HUDEP-2 (cell line): ENCODE results near the gene ASXL1.
"Not testable (repeated sequence)": the region's sequence is repeated elsewhere in the genome, so short reads cannot be mapped to it uniquely, and the experiment has no call there.

Experiments
- DNase-seq, 76 experiments: peaks; one replicate each; lab custom pipeline; 2025; ENCODE audit not compliant: unreplicated experiment in 76 of 76; lab: John Stamatoyannopoulos, UW

Gene ASXL1

DNA sequence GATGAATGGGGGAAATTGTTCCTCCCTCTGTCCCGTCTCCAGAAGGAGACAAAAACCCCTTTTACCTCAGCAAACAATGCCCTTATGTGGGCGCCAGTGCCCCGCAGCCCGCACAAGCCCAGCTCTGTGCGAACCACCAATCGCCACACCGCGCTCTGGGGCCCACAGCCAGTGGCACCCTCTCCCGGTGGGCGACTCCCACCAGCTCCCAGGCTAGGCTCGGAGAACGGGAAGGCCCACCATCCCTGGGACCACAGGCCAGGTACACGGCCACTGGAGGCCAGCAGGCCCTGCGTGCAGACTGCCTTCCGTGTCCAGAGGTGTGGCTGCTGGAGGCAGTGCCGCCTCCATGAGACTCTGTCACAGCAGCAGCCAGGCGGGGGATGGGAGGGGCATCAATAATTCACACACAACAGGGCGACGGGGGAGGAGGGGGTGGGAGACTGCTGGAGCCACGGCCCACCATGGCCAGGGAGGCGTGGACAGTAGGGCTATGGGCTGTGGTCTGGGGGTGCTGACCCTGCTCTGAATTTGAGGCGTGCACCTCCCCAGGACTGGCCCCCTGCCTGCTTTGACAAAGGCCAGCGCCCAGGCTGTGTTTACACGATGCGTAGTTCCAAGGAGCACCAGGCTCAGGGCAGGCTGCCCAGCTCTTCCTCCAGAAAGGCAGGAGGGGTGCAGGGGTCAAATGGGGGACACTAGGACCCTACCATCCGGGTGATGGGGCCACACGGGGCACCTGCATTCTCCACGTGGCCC lies 105.7 kb downstream of the ASXL1 start:
- no peak for DNase-seq

DNA sequence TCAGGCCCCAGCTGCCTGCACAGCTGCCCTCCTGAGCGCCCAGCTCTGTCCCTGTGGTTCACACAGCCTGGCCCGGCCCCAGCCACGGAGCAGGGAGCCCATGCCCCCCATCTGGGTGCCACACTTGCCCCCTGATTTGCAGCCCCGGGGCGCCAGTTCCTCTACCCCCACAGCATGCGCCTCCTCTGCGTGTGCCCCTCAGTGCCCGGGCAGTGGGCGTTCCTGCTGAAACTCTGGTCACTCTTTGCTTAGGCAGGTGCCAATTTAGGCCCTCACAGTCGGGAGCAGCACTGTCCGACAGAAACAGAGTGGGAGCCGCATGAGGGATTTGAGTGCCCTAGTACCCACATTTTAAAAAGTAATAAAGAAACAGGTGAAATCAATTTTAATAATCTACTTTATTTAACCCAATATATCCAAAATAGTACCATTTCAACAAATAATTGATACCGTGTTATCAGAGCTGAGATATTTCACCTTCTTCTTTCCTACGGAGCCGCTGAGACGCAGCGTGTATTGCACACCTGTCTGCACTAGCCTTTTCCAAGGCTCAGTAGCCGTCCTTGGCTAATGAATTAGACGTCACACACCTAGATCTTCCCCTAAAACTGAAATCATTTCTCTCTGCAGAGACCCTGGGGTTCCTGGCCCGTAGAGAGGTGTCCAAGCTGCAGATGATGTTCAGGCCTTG lies 106.4 kb downstream of the ASXL1 start:
- no peak for DNase-seq

DNA sequence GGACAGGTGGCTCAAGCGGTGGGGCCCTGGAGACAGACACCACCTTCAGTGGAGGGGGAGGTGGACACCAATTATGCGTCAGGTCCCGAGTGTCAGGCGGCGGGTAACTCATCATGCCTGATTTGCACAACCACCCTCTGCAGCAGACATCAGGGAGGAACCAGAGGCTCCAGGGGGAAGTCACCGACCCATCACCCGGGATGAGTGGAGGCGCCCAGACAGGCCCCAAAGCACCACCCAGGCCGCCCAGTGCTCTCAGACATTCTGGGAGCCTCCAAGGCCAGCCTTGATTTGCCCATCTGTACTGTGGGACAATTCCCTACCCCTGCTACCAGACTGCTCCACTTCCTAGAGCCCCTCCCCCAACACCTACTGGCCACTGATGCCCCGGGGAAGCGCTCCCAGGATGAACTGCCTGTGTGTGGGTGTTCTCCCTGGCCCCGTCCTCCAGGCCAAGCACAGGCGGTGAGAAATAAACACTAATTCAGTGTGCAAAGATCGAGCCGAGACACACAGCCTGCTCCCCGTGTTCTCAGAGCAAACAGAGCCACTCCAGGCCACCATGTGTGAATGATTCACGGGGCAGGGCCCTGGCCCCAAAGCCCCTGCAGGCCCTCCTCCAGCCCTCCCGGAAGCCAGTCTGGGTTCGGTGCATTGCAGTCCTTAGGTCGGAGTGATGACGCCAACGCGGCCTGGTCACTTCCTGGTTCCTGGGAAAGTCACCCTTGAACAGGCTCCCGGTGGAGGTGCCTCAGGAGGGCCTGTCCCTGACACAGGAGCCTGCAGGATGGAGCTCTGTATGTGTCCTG lies 107.2 kb downstream of the ASXL1 start:
- no peak for DNase-seq

DNA sequence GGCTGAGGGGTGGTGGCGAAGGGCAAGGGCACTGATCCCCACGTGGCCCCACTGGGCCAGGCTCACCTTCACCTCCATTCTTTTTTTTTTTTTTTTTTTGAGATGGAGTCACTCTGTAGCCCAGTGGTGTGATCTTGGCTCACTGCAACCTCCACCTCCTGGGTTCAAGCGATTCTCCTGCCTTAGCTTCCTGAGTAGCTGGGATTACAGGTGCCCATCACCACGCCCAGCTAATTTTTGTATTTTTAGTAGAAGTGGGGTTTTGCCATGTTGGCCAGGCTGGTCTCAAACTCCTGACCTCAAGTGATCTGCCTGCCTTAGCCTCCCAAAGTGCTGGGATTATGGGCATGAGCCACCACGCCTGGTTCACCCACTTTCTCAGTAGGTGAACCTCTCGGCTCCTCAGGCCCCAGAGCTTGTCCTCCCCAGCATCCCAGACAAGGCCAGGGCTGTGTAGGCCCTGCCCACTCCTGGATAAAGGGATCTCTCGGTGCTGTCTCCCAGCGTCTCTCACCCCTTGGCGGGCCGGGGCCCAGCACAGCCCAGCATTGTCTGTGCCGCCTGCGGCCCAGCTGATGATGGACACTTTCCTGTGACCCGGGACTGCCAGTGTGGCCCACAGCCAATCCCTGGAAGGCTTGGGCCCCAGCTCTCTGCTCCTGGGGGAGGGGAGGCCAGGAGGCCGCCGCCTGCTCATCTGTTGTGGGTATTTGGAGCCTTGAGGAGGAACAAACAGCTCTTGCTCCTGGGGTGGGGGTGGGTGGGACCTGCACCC lies 108.0 kb downstream of the ASXL1 start:
- DNase-seq: not testable (repeated sequence)

DNA sequence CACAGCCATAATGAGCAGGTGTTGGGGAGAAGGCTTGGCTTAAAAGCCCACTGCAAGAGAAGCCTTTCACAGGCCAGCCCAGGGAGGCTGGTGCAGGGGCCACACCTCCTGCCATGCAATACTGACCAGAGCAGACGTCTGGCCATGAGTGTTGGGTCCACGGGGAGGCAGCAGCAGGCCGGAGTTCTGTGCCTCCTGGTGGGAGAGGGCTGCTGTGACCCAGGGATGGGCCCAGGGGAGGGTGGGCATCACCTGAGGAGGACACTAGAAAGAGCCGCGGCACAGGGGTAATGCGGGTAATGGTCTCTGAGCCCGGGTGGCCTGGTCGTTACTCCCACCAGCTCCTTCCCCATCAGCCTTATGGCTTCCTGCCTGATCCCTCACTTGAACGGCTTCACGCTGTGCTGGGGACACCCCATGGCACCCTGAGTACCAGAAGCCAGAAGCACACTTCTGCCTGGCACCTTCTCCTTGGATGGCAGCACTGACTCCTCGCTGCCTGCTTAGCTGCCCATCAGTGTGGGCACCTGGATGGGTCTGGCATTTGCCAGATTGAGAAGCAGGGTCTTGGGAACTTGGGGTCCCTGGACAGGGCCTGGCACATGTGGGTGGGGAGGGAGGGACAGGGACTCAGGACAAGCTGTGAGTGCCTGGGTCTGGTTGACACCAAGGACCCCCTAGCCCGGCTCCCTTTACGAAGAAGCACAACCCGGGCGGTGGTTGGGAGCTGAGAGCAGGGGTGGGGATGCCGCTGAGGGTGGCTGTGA lies 108.8 kb downstream of the ASXL1 start:
- DNase-seq: no peak

DNA sequence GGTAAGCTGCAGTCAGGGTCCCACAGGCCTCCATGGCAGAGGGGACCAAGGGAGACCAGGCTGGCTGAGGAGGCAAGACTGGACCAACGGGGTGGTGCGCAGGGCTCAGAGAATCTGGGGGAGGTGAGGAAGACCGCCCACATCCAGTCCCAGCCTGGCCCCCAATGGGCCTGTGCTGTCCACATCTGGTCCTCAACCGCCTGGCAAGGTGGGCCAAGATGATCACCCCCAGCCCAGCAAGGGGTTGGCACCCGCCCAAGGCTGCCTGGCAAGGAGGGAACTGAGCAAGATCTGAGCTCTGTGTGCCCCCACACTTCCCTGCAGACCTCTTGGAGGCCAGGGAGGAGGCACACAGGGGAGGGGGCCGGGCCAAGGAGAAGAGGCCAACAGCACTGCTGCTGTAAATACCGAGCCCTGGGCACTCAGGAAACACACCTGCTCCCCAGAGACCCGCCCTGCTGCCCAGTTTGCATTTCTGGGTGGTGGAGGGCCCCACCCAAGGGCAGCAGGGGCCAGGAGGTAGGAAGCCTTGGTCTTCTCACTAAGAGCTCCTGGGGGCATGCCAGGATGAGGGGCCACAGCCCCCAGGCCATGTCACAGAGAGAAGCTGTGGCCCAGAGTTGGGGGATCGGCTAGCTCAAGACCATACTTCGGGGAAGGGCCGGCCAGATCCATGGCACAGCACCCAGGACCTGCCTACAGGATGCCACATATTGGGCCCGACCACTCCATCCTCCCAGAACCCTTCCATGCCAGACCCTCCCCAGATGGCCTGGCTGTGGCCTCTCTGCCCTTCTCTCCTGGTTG lies 109.6 kb downstream of the ASXL1 start:
- no peak for DNase-seq

DNA sequence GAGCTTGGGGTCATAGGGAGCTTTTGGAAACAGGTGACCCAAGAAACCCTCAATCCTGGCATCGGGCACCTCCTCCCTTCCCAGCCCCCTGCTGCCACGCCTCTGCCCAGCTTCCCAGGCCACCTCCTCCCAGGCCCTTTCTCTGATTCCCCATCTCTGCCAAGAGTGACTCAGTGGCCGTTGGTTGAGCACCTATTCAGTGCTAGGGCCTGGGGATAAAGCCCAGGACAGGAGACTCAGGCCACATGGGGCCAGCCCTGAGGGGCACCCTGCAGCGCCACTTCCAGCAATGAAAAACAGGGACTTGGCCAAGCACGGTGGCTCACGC lies 110.1 kb downstream of the ASXL1 start:
- no peak for DNase-seq

DNA sequence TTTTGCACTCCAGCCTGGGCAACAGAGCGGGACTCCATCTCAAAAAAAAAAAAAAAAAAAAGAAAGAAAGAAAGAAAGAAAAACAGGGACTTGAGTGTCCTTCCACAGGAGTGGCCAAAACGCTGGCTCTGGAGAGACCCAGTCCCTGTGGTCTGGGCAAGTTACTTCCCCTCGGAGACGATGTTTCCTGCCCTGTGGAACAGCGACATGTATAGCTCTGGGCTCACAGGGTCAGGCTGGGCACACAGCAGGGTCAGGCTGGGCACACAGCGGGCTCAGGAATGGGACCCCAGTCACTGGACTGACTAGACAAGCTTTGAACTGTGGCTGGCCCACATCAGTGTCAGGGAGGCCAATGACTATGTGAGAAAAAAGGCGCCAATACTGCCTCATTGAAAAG lies 110.7 kb downstream of the ASXL1 start:
- no peak for DNase-seq

DNA sequence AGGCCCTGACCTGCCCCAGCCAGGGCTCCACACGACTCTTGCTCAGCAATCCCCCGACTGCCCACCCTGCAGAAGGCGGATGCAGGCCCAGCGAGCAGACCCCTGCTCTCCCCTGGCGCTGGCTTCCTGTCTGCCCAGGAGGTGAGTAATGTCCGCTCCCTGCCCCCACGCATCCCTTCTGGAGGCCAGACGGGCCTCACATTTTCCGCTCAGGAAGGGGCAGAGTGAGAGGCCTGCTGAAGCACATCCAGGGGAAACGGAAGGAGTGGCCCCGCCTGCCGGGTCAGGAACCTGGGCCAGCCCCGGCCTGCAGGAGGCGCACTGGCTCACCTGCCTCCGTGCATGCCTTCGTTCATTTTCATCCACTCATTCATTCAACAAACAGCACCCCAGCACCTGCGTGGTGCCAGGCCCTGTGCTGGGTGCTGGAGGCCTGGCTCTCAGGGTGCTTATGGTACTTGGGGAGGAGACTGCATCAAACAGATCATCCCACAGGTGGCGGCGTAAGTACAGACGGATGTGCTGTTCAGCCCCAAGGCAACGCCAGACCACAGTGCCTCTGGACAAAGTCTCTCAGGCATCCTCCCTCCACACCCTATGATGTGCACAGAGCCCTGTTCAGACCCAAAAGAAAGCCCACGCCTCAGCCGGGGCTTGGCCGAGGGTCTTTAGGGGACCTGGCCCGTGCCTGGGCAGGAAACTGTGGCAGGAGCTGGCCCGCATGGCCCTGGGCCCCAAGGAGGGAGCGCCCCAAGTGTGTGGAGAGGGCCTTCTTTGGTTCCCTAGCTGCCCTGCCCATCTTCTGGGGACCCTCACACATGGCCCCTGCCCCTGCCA lies 112.1 kb downstream of the ASXL1 start:
- DNase-seq: peak in 41 of 76 experiments; percentile 8 to 65 (median 22)

DNA sequence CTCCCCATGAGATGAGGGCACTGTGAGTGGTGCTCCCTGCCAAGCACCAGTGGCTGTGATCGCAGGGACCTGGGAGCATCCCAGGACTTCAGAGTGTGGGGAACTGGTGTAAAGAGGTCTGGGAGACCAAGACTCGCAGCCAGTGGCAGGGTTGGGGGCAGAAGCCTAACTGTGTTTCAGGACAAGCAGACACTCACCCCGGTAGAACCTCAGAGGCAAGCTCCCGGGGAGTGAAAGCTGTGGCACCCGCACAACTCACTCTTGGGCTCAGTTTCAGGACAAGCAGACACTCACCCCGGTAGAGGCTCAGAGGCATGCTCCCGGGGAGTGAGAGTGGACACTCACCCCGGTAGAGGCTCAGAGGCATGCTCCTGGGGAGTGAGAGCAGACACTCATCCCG lies 112.8 kb downstream of the ASXL1 start:
- no peak for DNase-seq

DNA sequence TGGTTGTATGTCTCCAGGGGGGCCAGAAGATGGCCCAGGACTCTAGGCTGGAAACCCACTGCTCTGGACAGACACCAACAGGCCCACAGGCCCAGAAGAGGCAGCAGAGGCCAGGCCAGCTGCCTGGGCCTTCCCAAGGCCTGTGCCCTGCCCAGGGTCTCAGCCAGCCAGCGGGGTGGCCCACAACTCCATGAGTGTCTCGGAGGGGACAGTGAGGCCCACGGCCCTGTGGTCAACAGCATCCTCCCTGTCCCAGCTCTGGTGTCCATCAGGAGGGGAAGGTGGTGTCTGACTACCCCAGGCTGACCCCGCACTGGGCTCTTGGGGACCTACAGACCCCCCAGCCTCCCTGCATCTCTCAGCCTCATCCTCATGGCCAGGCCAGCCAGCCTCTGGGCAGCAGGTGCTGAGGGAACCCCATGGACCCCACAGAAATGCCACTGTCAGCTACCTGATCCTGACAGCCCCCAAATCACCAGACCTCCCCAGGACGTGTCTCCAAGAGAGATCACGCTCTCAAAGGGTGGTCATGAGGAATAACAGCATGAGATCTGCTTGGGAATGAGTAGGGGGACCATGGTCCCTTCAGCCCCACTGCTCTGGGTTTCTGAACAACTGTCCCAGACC lies 114.6 kb downstream of the ASXL1 start:
- DNase-seq: no peak

DNA sequence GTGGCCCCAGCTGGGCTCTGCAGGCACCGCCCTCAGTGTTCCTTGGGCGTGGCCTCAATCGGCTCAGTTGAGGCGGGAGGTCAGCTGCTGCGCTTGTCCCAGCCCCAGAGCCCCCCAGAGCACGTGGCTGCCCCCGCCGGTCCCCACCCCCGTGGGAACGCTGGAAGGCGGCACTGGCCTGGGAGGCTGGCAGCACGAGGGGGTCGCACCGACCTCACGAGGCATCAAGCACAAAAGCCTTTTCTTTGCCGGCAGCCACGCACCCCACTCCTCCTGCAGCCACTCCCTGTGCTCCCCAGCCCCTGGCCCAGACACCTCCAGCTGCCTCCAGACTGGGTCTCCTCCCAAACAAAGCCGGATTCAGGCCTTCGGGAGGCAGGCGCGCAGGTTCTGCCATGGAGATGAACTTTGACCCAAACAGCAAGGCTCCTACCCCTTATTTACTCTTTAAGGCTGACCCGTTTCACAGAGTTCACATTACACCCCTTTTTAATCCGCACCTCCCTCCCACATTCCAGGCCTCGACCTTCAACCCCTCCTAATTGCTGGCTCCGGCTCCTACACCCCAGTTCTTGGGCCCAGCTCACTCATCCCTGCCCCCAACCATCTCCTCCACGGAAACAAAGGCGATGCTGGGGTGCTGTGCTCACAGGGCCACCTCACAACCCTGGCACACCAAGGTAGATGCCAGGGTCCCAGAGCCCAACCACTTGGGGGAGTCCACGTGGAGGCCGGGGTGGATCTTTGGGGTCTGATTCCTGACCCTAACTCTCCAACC lies 115.3 kb downstream of the ASXL1 start:
- DNase-seq: no peak

DNA sequence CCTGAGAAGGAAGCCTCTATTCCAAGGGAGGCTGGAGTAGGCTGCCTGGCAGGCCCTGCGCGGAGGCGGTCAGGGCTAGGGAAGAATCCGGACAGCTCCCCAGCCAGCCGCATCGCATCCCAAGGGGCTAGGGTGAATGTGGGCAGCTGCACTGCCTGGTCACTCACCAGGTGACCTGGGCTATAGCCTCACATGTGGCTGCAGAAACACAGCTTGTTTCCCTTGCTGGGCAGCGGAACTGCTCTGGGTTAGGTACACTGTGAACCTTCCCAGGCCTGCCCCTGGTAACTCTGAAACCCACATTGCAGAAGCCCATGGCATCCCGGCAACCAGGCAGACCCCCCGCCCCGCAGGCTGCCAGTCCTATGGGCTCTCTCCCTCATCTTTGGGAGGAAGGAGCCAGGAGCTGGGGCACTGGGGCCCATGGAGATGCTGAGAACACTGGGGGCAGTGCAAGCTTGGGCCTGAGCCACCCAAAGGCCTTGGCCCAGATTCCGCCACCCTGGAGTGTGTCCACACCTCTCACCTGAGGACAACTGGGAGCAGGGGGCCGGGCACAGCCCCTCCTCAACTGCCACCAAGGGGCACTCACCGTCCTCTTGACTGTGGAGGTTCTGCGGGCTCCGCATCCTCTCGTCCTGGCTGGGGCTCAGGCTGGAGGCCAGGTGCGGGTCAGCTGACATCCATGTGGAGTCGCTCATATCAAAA lies 116.0 kb downstream of the ASXL1 start:
- DNase-seq: no peak

DNA sequence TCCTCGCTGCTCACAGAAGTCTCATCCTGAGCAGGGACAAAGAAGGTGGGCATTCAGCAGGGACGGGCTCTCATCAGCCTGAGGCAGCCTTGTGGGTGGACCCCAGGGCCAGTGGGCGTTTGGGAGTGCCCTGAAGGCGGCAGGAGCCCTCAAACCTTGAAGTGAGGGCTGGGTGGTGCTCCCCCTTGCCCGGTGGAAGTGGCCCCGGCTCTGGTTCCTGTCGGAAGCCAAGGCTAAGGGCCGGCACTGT lies 116.5 kb downstream of the ASXL1 start:
- no peak for DNase-seq

DNA sequence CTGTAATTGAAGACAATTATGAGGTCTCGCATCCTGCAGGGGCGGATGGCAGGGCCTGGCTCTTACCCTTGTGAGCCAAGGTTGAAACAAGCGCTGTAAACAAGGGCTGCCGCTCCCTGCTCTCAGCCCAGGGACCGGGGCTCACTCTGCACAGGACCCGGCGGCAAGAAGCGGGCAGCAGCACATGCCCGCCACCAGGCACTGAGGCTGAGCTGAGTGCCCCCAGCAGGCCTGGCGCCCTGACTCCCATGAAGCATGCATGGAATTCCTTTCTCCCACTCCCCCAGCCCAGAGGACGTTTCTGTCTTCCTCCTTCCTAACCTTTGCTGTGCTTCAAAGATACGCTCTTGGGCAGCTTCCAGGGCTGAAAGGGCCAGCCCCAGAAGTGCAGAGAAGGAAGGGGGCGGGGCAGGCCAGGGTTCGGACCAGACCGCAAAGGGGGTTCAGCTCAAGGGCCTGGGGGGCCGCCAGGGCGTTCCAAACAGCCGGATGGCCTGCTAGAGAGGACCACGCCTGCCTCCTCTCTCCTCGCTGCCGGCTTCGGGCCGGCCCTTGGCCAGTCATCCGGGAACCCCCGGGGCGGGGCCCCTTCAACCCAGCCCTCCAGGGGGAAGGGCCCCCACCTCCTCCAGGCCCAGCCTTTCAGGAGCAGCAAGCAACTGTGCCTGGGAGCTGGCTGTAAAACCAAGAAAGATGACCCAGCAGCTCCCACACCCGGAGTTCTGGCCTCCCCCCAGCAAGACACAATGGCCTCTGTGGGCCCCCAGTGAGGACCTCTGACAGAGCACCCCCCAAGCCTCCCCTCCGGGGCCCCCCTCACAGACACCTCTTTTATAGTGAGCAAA lies 117.1 kb downstream of the ASXL1 start:
- DNase-seq: peak in 74 of 76 experiments; percentile 18 to 92 (median 72)
